Astrocyte of the hippocampus (primary cell): Measurements from ENCODE around the gene TBX2.
"Not testable (repeated sequence)": the region's sequence is repeated elsewhere in the genome, so short reads cannot be mapped to it uniquely, and the experiment has no call there.

Experiments used
- DNase-seq: peaks from one replicate; pipeline ENCODE4 v3.0.0; 2011; ENCODE audit warnings: low read depth, low spot score

TBX2 gene

DNA sequence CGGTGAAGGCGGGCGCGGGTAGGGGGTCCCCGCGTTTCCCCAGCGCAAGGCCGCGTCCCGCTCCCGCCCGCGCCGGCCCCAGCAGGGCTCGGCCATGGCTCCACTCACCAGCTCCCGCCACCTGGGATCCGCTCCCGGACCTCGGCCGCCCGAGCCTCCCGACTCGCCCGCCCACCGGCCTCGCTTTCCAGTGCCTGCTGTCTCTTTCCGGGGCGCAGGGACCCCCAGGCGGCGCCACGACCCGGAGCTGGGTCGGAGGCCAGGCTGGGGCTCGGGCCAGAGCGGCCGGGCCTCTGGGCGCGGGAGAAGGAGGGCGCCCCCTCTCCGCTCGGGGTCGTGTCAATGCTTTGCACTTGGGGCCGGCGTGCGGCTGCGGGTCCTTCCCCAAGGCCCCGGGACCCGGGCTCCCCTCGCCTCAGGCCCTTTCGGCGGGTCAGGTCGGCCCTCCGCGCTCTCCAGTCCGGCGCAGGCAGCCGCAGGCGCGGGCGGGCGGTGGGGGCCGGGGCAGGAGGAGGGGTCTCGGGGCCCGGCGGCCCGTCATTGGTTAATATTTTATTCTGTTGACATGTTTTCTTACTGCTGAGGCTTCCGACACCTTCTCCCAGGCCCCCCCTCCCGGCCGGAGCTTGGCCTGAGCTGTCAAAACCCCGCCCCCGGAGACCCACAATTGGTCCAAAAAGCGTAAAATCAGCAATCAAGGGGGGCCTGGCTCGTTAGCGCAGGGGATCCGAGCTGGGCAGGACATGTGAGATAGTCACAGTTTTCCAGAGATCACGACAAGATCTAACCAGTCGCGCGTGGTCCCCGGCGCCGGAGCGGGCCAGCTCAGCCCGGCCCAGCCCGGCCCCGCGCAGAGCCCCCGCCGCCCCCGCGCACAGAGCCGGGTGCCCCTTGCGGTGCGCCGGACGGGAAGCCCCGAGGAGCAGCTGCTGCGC lies at the start of gene TBX2:
Gene TBX2 (plus strand): TSS at position 713 of the 935 bp plus-strand sequence. CDS start 334 bp downstream, outside the sequence.
- peak; percentile 93 for DNase-seq

DNA sequence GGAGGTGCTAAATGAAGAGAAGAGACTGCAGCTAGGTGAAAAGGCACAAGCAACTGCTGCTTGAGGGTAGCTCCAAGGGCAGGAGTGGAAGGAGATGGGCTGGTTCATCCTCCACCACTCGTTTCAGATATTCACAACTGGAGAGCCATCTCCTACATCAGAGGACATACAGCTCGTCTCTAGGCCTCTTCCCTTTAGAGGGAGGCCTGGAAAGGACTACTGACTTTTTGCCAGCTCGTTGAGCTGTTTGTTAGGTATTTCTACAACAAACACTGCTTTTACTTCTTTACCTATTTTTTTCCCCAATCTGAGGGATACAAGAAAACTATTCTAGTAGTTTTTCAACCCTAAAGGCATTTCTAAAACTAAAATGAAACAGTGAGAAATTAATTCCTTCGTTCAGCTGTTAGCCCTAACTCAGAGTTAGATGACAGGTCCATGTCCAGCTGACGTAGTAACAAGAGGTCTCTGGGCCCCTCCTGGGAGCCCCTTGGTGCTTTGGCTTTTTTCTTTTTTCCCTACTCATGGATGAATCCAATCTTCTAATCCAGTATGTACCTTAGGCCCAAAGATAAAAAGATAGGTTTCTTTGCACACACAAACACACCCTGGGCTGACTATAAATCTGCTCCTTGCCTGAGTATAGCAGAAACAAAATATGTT lies 47.8 kb upstream of the TBX2 start:
- no peak for DNase-seq

DNA sequence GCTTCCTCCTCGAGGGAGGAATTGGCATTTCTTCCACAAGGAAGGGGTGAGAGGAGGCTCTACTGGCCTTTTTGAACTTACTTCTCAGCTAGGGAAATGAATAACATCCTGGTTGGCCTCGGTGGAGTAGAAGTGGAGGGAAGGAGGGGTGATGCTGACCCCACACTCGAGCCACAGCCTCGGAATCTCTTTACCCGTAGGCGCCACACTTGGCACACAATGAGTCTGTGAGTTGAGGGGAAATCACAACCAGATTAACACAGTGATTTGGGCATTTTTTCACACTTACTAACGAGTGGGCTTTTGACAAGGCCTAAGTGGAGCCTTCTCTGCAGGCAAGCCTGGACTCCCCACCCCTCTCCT lies 47.3 kb upstream of the TBX2 start:
- no peak for DNase-seq

DNA sequence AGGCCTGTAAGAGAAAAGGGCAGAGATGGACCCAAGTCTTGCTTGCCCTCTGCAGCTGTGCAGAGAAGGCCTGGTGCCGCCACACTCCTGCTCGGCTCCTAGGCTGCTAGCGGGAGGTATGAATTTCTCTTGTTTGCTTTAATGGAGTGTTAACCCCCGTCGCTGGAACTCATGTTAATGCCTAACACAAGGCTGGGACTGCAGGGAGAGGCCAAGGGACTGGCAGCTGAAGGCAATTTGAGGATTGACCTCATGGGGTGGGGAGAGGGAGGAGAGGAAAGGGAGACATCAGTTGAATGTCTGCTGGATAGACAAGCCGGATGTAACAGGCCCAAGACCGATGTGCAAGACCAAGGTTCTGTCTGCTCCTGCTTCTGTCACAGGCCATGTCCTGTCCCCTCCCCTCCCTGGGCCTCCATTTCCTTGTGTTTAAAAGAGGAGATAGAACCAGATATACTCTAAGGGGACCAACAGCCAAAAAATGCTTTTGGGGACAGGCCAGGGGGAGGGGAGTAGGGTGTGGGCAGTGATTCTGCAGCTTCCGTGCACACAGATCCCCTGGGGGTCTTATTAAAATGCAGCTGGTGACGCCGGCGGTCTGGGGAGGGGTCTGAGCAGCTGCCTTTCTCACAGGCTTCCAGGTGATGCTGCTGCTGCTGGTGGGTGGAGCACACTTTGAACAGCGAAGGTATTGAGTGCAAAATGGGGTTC lies 46.7 kb upstream of the TBX2 start:
- no peak for DNase-seq

DNA sequence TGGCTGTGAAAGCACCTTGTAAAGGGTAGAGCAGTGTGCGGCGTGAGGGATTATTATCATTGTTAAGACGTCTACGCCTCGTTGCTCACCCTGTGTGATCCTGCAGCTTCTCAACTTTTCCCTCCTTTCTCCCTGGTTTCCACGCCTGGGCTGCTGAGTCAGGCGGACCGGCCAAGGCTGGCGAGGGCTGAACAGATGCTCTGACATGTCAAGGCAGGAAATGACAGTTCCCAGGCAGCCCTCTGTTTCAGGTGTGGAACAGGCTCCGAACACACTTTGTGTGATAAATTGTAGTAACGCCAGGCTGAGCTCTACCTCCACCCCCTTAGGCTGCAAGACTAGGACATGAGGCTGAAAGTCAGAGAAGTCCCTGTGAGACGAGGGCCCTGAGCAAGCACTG lies 46.0 kb upstream of the TBX2 start:
- DNase-seq = no peak

DNA sequence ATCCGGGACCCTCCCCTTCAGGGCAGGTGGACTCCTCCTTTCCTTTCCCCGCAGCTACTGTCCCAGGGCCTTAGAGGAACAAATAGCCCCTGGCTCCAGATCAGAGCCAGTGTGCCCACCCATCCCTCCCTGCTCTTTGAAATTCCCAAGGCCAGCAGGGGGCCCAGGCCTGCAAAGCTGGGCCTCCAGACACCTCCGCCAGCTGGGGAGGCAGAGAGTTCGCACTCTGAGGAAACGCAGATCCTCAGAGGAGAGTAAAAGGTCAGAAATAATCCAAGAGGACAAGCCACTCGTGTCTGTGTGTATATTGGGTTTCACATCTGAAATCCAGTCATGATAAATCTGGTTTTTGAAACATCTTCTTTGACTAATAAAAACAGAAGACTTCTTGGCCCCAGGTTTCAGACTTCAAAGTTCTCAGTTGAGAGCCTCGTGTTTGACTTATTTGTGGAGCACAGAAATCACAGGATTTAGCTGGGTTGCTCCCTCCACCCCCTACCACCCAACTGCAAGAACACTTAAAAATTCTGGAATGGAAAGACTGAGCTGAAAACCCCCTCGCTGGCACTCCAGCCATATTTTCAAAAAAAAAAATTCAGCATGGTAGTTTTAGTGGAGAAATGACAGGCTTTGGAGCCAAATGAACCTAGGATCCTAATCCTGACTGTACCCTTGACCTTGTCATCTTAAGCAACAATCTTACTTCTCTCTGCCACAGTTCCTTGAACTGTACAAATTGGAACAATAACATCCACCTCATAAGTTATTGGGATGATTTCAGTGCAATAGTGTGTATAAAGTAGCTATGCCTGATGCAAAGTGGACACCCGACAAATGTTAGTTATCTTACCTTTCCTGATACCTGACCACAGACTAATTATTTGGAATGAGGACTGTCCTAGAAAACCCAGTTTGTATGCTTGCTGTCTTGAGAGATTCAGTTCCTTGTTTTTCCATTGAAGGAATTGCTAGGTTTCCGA lies 44.5 kb upstream of the TBX2 start:
- no peak for DNase-seq

DNA sequence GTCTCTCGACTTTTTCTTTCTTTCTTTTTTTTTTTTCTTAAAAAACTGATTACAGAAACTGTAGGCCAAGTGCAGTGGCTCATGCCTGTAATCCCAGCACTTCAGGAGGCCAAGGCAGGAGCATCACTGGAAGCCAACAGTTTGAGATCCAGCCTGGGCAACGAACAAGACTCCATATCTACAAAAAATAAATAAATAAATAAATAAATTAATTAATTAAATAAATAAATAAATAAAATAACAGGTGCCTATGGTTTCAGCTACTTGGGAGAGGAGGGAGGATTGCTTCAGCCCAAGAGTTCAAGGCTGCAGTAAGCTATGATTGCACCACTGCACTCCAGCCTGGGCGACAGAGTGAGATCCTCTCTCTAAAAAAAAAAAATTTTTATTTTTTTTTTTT lies 42.6 kb upstream of the TBX2 start:
- not testable (repeated sequence) for DNase-seq

DNA sequence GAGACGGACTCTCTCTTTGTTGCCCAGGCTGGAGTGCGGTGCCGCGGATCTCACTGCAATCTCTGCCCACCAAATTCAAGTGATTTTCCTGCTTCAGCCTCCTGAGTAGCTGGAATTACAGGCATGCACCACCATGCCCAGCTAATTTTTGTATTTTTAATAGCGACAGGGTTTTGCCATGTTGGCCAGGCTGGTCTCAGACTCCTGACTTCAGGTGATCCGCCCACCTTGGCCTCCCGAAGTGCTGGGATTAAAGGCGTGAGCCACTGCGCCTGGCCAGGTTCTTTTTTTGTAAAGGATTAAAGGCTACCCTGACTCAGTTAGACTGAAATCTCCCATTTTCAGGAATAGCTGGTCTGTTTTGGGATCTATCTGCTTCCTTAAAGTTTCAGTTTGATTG lies 40.1 kb upstream of the TBX2 start:
- not testable (repeated sequence) for DNase-seq

DNA sequence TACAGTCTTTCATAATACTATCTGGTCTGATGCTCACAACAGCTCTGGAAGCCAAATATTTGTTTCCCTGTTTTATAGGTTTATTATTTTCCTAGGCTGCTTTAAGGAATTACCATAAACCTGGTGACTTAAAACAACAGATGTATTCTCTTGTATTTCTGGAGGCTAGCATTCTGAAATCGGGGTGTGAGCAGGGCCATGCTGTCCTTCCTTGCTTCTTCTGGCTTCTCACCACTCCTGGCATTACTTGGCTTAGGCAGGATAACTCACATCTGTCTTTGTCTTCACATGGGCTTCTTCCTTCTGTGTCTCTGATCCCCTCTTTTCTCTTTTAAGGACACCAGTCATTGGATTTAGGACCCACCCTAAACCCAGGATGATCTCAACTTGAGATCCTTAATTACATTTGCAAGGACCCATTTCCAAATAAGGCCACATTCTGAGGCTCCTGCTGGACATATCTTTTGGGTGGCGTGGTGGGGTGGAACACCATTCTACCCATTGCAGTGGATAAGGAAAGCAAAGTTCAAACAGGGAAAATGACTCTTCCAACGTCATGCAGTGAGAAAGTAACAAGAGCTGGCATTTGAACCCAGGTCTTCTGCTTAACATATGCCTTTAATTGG lies 39.2 kb upstream of the TBX2 start:
- no peak for DNase-seq

DNA sequence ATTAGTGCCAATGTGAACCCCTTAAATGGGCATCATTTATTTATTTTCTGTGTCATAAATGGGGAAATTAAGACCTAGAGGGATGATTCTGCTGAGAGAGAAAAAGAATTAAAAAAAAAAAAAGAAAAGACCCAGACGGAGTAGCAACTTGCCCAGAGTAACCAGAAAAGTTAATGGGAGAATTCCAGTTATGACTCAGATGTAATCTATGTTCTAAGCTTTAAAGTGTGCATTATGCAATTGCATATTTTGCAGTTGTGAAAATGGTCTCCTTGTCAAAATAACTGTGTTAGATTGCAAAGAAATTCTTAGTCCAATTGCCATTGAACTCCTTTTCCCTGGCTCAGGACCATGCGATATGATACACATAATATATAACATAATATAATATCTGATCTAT lies 38.6 kb upstream of the TBX2 start:
- peak; percentile 66 for DNase-seq

DNA sequence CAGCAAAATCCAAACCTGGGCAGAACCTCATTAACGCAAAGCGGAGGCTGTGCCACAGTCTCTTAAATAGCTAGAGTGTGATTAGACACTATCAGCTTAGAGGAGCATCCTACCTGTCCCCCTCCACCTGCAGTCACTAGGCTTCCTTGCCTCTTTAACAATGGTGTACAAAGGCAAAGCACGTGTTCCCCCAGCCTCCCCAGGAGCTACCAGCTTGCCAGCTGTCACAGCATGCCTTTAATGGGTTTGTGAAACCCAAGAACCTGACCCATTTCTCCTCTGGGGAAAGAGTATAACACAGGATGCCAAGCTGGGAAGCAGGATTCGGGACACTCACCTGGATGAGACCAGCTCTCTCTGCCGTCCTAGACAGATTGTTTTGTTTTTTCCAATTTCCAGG lies 37.2 kb upstream of the TBX2 start:
- DNase-seq = no peak

DNA sequence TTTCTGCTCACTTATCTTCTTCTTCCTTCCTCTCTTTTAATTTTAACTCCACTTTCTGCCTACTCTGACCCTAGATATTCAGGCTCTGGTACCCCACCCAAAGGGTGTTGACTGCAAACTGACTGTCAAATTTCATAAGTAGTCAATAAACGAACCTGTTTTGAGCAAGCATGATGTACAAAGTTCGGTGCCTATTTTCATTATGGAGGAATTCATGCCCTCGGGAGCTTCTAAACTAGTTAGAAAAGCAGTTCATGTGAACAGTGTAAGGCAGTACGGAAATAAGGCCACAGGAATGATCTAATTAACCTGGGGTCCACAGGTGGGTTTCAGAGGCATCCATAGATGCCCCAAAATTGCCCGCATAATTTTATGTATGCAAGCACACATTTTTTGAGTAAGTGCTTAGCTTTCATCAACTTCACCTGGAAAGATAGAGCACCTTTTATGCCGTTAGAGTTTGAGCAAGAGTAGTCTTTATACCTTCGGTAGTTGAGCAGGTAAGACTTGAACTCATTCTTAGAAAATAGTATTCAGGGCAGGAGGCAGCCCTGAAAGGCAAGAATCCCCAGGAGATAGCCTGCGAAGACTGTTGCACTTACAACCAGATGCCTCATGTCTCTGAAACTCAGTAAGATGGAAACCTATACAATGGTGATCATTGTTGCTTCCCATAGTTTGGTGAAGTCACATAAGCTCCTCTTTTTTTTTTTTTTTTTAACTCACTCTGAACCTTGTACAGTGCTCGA lies 36.6 kb upstream of the TBX2 start:
- no peak for DNase-seq

DNA sequence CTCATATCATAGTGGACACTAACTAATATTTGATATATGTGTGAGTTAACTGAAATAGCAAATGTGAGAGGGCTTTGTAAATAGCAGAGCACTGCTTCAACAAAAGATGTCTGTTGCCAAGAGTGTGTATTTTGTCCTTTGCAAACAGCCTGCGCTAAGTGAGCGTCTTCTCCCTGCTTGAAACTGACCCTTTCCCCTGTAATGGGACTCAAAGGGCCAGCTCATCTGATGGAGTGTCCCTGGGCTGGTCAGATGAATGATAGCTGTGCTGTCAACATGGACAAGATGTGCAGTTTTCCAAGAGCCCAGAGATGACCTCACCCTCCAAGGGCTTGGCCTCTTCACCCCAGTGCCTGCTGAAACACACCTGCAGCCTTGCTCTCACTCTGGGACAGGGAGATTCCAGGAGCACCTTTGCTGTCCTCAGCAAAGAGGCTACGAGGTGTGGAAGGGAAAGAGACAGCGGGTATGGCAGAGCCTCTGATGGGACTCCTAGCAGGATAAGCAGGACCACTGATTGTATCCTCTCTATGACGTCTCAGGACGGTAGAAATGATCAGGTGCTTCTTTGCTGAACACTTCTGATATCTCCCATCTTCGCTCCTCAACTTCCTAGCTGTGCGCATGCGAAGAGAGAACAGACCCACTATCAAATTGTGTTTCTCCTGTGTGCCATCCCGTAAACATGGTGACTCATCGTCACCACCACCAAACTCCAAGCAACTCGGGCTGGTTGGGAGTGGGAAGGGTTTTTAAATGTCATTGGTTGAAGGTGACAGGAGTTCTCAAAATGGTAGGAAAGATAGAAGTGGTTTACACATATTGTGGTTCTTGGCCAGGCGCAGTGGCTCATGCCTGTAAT lies 35.8 kb upstream of the TBX2 start:
- DNase-seq = no peak

DNA sequence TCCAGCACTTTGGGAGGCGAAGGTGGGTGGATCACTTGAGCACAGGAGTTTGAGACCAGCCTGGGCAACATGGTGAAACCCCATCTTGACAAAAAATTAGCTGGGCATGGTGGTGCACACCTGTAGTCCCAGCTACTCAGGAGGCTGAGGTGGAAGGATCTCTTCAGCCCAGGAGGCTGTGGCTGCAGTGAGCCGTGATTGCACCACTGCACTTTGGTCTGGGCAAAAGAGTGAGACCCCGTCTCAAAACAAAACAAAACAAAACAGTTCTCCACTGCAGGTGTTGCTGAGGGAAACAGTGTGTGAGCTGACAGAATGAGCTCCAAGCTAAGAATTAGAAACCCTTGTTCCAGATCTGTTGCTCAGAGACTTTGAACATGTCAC lies 35.2 kb upstream of the TBX2 start:
- no peak for DNase-seq

DNA sequence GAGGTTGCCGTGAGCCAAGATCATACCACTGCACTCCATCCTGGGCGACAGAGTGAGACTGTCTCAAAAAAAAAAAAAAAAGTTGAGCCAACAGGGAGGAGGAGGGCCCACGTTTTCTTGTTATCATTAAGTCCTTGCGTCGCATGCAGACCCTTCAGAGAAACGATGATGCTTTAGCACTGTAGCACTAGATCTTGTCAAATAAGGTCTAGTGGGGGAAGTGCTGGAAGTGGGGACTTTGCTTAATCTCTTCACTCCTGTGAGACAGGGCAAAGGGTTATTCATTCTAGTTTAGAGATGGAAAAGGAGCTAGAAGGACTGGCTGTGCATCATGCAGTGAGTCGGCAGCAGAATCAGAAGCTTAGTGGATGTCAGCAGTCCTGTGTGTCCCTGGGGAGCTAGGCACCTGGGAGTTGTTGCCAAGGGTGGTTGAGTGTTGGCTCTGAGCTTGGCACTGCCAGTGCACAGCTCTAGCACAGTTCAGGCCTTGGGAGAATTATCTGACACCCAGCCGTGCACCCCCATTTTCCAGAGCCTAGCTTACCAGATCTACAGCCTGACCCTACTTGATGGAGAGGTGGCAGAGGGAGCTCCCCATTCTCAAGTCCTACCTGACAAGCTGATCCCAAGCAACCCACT lies 33.4 kb upstream of the TBX2 start:
- DNase-seq = no peak

DNA sequence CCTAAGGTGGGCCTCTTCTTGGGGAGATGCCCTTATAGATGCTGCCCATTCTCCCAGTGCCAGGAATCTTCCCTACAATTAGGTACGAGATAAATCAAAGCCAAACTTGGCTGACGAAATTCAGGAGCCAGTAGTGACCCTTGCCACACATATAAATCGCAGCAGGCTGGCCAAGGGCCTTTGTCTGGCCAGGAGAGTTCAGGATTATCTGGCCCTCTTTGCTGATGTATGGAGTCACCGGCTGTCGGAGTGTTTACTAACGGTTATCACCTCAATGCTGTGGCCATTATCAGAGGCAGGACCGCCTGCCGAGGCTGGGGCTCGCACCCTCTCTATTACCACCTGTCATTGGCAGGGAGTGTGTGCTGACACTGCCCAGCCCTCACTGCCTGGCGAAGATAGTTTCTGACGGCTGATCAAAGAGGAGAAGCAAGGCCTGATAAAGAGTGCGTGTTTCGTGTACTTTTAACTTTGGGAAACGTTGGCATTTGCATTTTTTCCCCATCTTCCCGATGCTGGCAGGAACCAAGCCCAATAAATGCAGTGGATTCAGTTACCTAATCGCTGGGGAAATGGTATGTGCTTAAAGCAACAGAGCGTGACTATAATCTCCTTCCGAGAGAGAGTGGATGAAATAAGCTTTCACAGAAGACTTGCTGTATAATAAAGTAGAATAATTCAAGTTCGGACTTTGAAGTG lies 32.8 kb upstream of the TBX2 start:
- DNase-seq = no peak

DNA sequence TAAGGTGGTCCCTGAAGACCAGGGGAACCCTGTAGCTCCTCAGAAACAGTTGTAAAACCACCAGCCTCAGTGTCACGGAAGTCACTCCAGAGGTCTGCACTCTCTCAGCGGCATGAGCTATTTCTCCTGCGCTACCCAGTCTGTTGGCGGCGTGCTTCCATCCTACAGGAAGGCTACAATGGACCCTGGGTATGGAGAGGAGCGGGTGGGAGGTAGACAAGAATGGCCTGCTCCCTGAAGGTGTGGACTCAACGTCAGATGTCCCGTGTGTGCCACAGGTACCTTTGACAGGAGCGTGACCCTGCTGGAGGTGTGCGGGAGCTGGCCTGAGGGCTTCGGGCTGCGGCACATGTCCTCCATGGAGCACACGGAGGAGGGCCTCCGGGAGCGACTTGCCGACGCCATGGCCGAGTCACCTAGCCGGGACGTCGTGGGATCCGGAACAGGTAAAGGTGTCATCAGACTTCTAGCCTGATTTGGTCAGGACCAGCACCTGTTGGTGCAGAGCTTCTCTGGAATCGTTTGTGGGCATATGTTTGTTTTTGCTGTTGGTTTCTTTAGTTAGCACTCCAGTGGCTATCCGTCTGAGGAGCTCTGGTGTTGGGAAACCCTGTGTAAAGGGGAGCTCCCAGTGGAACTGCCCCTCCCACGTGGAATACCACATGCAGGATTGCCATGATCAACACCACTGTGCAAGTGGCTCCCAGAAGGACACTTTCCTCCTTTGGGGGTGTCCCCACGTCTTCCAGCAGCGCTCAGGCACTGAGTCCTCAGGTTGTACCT lies 31.4 kb upstream of the TBX2 start:
- no peak for DNase-seq
